ENCODE measurements around the gene SLC2A11.
A peak's percentile ranks its signal among the peaks of the same experiment; 100 is the strongest.
"Not testable (repeated sequence)": the region's sequence is repeated elsewhere in the genome, so short reads cannot be mapped to it uniquely, and the experiment has no call there.

Gene SLC2A11

GRCh38 chr22:23847310-23847920 is 10.3 kb upstream of the SLC2A11 start:
- no peak for DNase-seq

GRCh38 chr22:23847991-23848864 is 9.4 kb upstream of the SLC2A11 start:
- no peak for DNase-seq

- DNase-seq, result peak; percentile 57
Measured at GRCh38 chr22:23849009-23850006, 8.4 kb upstream of the SLC2A11 start.

GRCh38 chr22:23850136-23850611 is 7.5 kb upstream of the SLC2A11 start:
- DNase-seq, result no peak

GRCh38 chr22:23856721-23857605 is 712 bp upstream of the SLC2A11 start:
- DNase-seq, result no peak

GRCh38 chr22:23858484-23858815 is 775 bp downstream of the SLC2A11 start:
- DNase-seq, result no peak

GRCh38 chr22:23859201-23859600 is 1.5 kb downstream of the SLC2A11 start:
- DNase-seq, result no peak

GRCh38 chr22:23860187-23860586 is 2.5 kb downstream of the SLC2A11 start:
- DNase-seq, result not testable (repeated sequence)

GRCh38 chr22:23862103-23862502 is 4.4 kb downstream of the SLC2A11 start:
- DNase-seq, result no peak

GRCh38 chr22:23864499-23865154 is 7.0 kb downstream of the SLC2A11 start:
- DNase-seq, result not testable (repeated sequence)

- DNase-seq, result no peak
Measured at GRCh38 chr22:23868580-23868979, 10.9 kb downstream of the SLC2A11 start.

- no peak for DNase-seq
Measured at GRCh38 chr22:23874871-23875270, 17.2 kb downstream of the SLC2A11 start.

- no peak for DNase-seq
Measured at GRCh38 chr22:23875801-23876200, 18.1 kb downstream of the SLC2A11 start.

- no peak for DNase-seq
Measured at GRCh38 chr22:23877566-23877965, 19.9 kb downstream of the SLC2A11 start.

- DNase-seq, result no peak
Measured at GRCh38 chr22:23878219-23878618, 20.5 kb downstream of the SLC2A11 start.

GRCh38 chr22:23882370-23882769 is 24.7 kb downstream of the SLC2A11 start:
- DNase-seq, result no peak

GRCh38 chr22:23883658-23884057 is 26.0 kb downstream of the SLC2A11 start:
- DNase-seq, result no peak

- no peak for DNase-seq
Measured at GRCh38 chr22:23884140-23884539, 26.5 kb downstream of the SLC2A11 start.

- DNase-seq, result no peak
Measured at GRCh38 chr22:23888615-23889401, 31.1 kb downstream of the SLC2A11 start.

GRCh38 chr22:23889620-23890019 is 31.9 kb downstream of the SLC2A11 start:
- DNase-seq, result no peak

GRCh38 chr22:23891726-23892125 is 34.1 kb downstream of the SLC2A11 start:
- no peak for DNase-seq

Measured in NCI-H510A (cell line).